NCI-H2196 treated with DMSO at 0.1 percent for 48 hours (cell line): ENCODE results near the gene DYDC1.
"Not testable (repeated sequence)": the region's sequence is repeated elsewhere in the genome, so short reads cannot be mapped to it uniquely, and the experiment has no call there.

Source experiments
- DNase-seq: peaks from one replicate; lab custom pipeline; 2025; ENCODE audit not compliant: unreplicated experiment; lab: John Stamatoyannopoulos, UW

The DYDC1 gene

GRCh38 chr10:80356563-80356988 is at the start of gene DYDC1, which contains the start of gene DYDC2:
Gene DYDC1, minus strand, starts transcription at chr10:80356755. Its CDS starts 4,154 bp downstream, at chr10:80352601.
Gene DYDC2, plus strand, starts transcription at chr10:80356781. Its CDS starts 5,663 bp downstream, at chr10:80362444.
- DNase-seq, result peak; percentile 4

DNA sequence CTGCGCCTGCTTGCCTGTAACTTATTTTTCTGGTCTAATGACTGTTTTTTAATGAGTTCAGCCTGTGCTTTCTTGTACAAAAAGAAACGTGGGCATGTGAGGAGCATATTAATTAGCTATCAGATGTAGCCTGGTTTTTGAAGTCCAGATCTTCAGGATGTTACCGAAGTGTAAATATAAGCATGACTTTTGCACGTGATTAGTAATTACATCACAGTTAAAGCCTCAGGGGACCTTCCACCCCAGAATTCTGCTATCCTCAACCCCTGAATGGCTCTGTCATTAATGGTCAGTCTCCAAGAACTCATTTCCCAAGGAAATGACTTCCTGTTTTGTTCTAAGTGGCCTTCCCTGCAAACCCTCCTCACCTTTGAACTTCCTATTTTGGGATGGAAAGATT is 49.6 kb upstream of the DYDC1 start:
- no peak for DNase-seq

DNA sequence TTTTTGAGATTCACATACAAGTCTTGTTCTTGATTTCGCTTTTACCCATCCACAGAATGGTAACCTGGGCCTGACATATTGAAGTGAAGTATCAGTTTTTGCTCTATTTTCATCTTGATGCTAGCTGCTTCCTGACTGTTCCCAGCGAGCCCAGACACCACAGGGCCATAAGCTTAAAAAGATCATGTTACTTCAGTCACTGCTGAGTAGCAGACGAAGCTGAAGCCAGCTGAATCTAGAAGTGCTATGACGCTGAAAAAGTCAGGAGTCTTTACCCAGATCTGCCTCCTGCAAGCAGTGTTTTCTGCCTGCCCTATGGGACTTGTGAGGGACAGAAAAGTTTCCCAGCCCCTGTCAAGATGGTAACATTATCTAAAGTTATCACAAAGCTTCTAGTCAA is 49.1 kb upstream of the DYDC1 start:
- DNase-seq, result no peak

- DNase-seq, result no peak
Observed at GRCh38 chr10:80405035-80405434, 48.5 kb upstream of the DYDC1 start.

DNA sequence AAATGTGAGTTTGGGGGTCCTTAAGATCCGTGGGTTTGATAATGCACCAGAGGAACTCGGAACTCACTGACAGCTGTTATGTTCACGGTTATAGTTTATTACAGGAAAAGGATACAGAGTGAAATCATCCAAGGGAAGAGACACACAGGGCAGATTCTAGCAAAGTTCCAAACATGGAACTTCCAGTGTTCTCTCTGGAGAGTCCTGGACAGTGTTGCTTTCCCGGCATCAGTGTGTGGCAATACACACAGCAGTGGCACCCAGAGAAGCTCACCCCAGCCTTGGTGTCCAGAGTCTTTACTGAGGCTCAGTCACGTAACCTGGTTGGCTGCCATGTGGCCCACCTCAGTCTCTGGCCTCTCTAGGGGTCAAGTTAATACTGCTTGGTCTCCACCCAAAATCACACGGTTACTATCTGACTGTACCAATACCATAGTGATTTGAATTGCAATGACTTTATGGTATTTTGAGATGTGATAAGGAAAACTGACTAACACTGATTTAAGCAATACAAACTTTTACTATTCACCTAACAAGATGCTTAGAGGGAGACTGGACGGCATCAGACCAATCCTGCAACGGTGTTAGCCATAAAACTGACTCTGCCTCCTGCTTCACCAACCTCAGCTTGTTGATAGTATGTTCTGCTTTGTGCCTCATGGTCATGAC is 43.7 kb upstream of the DYDC1 start:
- no peak for DNase-seq

- DNase-seq, result no peak
Observed at GRCh38 chr10:80397014-80397413, 40.5 kb upstream of the DYDC1 start.

DNA sequence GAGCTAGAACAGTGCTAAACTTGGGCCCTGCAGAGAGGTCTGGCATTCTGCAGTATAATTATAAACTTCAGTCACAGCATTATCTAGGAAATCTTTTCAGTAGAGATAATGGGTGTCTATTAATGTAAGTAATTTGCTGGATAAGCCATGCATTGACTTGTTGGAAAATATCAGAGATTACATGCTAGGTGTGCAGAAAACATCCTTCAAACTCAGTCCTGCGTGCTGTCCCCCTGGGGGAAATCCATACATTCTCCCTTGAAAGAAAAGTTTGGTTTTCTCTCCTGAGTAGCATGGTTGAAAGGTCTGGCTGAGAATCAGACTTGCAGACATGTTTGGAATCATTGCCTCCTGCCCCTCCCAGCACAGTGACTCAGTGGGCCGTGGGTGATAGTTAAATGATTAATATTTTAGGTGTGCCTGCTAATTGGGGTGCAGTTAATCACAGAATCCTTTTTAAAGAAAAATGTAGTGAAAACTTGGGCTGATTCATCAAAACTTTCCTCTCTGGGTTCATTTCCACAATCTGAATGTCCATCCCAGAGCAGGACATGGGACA is 37.9 kb upstream of the DYDC1 start:
- no peak for DNase-seq

DNA sequence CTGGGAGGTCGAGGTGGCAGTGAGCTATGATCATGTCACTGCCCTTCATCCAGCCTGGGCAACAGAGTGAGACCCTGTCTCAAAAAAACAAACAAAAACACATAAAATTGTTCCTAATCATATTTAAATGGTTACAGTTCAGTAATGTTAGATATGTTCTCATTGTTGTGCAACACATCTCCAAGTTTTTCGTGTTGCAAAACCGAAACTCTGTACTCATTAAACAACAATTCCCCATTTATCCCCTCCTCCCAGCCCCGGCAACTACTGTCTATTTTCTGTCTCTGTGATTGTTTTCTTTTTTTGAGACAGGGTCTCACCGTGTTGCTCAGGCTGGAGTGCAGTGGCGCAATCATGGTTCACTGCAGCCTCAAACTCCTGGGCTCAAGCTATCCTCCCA is 35.7 kb upstream of the DYDC1 start:
- no peak for DNase-seq

GRCh38 chr10:80390740-80391139 is 34.2 kb upstream of the DYDC1 start:
- DNase-seq, result no peak

DNA sequence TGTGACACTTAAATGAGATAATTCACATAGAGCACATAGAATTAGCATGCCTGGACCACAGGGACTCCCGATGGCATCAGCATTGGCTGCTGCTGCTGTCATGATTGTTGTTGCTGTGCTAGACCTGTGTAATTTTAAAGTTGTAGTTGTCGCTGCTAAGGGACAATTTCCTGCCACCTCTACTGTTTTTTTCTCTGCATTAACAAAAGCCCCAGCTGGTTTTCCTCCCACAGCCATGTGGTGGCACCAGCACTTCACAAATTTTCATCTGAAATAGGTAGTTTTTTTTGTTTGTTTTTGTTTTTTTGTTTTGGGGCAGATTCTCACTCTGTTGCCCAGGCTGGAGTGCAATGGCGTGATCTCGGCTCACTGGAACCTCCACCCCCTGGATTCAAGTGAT is 26.4 kb upstream of the DYDC1 start:
- DNase-seq, result no peak

DNA sequence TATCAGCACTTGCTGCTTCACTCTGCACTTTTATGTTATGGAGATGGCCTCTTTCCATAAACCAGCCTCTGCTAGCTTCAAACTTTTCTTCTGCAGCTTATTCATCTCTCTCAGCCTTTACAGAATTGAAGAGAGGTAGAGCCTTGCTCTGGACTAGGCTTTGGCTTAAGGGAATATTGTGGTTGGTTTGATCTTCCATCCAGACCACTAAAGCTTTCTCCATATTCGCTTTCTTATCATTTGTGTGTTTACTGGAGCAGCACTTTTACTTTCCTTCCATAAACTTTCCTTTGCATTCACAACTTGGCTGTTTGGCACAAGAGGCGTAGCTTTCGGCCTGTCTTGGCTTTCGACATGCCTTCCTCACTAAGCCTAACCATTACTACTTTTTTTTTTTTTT is 23.6 kb upstream of the DYDC1 start:
- DNase-seq, result no peak

GRCh38 chr10:80379701-80380100 is 23.1 kb upstream of the DYDC1 start:
- DNase-seq, result no peak

- DNase-seq, result no peak
Observed at GRCh38 chr10:80373502-80373901, 16.9 kb upstream of the DYDC1 start.

- no peak for DNase-seq
Observed at GRCh38 chr10:80372675-80373074, 16.1 kb upstream of the DYDC1 start.

DNA sequence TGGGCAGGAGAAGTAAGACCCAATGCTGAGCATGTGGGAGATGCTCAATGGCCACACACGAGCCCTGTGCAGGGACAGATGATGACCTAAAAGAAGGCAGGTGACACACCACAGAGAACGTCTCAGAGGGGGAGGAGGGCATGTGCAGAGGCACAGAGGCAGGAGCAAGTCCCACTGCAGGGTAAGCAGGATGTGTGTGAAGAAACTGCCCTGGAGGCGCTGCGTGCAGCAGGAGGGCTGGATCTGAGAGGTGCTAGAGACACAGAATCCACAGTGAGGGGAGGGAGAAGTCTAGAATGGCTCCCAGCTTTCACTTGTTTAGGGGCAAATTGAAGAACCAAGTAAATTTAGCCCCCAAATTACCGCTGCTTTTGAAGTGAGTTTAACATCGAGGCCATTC is 14.9 kb upstream of the DYDC1 start:
- no peak for DNase-seq

- no peak for DNase-seq
Observed at GRCh38 chr10:80365510-80365909, 9.0 kb upstream of the DYDC1 start.

DNA sequence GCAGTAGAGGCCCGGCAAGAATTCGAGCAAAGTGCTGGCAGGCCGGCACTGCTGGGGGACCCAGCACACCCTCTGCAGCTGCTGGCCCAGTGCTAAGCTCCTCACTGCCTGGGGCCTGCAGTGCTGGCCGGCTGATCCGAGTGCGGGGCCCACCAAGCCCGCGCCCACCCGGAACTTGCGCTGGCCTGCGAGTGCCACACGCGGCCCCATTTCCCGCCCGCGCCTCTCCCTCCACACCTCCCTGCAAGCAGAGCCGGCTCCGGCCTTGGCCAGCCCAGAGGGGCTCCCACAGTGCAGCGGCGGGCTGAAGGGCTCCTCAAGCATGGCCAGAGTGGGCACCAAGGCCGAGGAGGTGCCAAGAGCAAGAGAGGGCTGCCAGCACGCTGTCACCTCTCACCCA is 3.1 kb upstream of the DYDC1 start:
- no peak for DNase-seq

- not testable (repeated sequence) for DNase-seq
Observed at GRCh38 chr10:80358925-80359324, 2.4 kb upstream of the DYDC1 start.

DNA sequence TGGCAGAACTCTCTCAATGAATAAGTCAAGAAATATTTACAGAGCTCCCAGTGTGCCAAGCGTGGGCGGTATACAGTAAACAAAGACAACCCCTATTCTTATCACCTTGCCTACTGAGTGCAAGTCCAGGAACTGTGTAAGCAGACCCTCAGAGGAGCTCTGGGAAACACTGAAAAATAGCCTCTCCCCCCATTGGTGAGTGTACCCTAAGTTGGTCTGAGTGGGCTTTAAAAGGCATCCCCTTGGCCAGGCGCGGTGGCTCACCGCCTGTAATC is 1.2 kb upstream of the DYDC1 start:
- DNase-seq, result no peak

DNA sequence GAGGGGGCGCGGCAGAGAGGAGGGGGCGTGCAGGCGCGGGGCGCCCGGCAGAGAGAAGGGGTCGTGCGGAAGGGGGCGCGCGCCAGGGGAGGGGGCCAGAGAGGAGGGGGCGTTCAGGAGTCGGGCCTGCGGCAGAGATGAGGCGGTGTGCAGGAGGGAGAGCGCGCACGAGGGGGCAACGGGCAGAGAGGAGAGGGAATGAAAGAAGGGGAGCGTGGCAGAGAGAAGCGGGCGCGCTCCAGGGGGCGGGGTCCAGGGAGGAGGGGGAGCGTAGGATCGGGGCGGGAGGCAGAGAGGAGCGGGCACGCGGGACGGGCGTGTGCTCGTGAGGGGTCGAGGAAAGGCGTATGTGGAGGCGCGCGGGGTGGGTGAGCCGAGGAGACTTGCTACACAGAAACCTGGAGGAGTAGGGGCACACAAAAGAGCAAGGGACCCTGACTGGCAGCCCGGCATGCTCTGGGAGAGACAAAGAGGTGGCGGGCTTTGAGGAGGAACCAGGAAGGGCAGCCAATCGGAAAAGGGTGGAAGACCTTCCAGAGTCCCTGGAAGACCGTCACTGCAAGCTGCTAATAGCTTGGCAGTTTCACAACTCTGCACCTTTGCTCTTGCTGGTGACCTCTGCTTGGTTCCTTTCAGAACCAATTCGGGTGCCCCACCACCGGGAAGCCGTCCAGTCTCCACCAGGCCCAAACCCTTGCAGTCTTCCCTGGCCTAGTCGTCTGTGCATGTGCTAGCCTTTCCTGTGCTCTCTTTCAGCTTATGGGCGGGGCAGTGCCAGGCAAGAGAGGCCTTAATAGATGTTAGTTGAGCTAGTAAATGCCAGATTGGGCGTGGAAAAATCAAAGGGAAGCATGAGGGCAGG is 665 bp upstream of the DYDC1 start:
- DNase-seq, result no peak

GRCh38 chr10:80351220-80351619 is 5.3 kb downstream of the DYDC1 start:
- DNase-seq, result no peak

DNA sequence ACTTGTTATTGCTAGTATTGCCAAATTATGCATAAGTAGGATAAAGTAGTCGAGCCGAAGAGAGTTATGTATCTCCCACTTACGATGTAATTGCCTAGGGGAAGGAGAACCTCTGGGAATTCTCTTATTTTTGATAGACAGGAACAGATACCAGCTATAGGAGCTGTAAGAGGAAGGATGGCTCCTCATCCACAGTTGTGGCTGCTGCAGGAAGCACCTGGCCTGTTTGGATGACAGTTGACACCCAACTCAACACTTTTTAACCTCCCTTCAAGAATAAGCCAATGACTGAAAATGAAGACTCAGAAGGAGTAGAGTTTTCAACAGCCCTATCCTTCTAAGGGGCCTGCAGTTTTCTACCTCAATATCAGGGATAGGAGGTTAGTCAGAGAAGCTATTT is 6.3 kb downstream of the DYDC1 start:
- DNase-seq, result no peak
